ENCODE measurements around the gene ERV3-1. TPM values are rescaled to one million over a fixed set of nuclear protein-coding genes. Genes with fewer than 3 reads are reported as not detected.

The ERV3-1 gene
- total and polyA plus RNA-seq, 9 of the 15 experiments (the other 6 are each of a cell fraction or from before 2014, with no cell fraction given), result 10.2 to 30.0 (median 22.0) TPM

GRCh38 chr7:64965594-64965993 lies 40.9 kb downstream of the ERV3-1 start (continued):
- TF ChIP-seq FOXK2 (conservative IDR thresholded peaks at IDR 0.05 in 1 of 2, IDR thresholded peaks at IDR 0.05 in 1 of 2; ENCODE audit: low read depth in 2 of 2), result no peak
- no peak for TF ChIP-seq REST (IDR thresholded peaks at IDR 0.05; ENCODE audit: borderline replicate concordance)
- TF ChIP-seq REST (CRISPR knock-in tag; IDR thresholded peaks at IDR 0.05; ENCODE audit: low read depth), result no peak
- TF ChIP-seq SIX5 (IDR thresholded peaks at IDR 0.05; ENCODE audit: borderline replicate concordance in 1 of 2, insufficient read depth in 1 of 2, low read depth in 1 of 2, low read length in 2 of 2), result no peak
- TF ChIP-seq MAFG (tag; conservative IDR thresholded peaks at IDR 0.05), result 0 out of 2 replicates have a peak, but pooled peaks have one; percentile 34
- peak; percentile 28; the same call in 1 of the 2 replicates for TF ChIP-seq MAFF (IDR thresholded peaks at IDR 0.05; ENCODE audit: low read length)
- peak; percentile 63; the same call in 1 of the 2 replicates for TF ChIP-seq ZNF316 (IDR thresholded peaks at IDR 0.05)
- no peak for TF ChIP-seq SMARCA4 (IDR thresholded peaks at IDR 0.05)
- TF ChIP-seq BMI1 (IDR thresholded peaks at IDR 0.05; ENCODE audit: low read length), result no peak
- TF ChIP-seq SMARCB1 (IDR thresholded peaks at IDR 0.05; ENCODE audit: insufficient read length, low read depth), result no peak
- no peak for TF ChIP-seq NCOA2 (IDR thresholded peaks at IDR 0.05; ENCODE audit: partially characterized antibody in 2 of 2)
- TF ChIP-seq MLX (CRISPR knock-in tag; conservative IDR thresholded peaks at IDR 0.05), result no peak
- no peak for TF ChIP-seq POLR3A (IDR thresholded peaks at IDR 0.05; ENCODE audit: borderline replicate concordance, extremely low read depth, insufficient read depth, insufficient read length)
- no peak for TF ChIP-seq SNAPC5 (CRISPR knock-in tag; IDR thresholded peaks at IDR 0.05)

Measured in K562 (cell line).